ENCODE data around the gene G6PC3.

Gene G6PC3

DNA sequence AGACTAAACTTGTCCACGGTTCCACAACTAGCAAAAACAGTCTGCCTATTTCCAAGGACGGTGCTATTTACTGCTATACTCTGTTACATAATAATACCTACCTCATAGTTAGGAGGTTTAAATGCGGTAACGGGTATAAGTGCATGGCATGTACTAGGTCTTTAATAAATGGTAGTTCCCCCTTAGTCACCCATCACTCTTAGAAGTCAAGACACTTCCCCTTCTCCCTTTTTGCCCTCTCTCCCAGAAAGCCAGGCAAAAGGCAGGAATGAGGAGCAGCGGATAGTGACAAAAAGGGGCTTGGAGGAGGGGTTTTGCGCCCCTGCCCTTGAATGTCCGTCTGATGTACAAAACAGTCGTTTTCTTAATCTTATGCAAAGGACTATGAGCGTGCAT lies 3.0 kb upstream of the G6PC3 start:
- ATAC-seq (ENCODE audit: low read depth) (no peak), DNase-seq (ENCODE audit: low spot score in 2 of 2) (no peak)
- Mint-ChIP-seq H3K36me3 (peaks cover 2% of the 10 kb centered on the region), H3K27ac (no peak overlapping the region), H3K4me3 (no peak overlapping the region), H3K27me3 (no peaks in the 10 kb centered on the region), H3K4me1 (peaks cover 36% of the 10 kb centered on the region), H3K9me3 (no peaks in the 10 kb centered on the region)

DNA sequence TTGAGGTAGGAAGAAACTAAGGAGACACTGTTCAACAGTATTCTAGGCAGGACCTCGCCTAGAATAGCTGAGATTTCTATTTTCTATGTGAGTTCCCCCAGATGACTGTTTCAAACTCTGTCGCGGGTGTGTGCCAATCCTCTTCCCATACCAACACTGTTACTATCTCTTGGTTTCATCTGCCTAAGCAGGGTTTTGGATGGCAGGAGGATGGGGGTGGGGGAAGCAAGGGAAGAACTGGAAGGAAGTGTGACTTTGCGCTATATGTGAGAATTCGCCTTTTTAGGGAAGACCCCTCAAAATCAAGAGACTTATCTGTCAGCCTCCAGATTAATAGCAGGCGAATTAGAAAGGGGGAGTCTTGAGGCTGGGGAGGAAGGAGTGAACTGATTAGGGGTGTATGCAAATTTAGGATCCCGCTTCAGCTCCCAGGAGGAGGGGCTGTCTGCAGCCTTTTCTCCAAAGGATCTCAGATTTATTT lies 521 bp upstream of the G6PC3 start:
- peaks cover 30% of the 10 kb centered on the region for H3K4me1 Mint-ChIP-seq
- peak overlapping the region; percentile 91 for H3K4me3 Mint-ChIP-seq
- H3K27me3 Mint-ChIP-seq, result no peaks in the 10 kb centered on the region
- no peaks in the 10 kb centered on the region for H3K36me3 Mint-ChIP-seq
- H3K27ac Mint-ChIP-seq, result peak overlapping the region; percentile 81
- H3K9me3 Mint-ChIP-seq, result no peaks in the 10 kb centered on the region
- DNase-seq (ENCODE audit: low spot score in 2 of 2) (no peak), ATAC-seq (ENCODE audit: low read depth) (no peak)

DNA sequence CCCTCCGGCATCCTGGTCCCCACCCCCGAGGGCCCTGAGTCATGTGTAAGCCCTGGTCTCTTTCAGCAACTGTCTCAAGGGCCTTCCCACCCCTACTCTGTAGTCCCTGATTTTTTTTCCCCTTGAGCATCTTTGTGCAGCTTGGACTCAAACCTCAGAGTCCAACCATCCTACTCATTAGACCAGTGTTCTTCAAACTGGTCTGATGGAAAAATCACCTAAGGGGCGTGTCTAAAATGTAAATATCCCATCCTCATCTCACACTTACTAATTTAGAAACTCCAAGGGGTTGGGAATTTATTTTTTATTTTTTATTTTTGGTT lies 624 bp downstream of the G6PC3 start:
- ATAC-seq (ENCODE audit: low read depth), result no peak
- H3K4me3 Mint-ChIP-seq, result peak overlapping the region; percentile 91
- no peaks in the 10 kb centered on the region for H3K27me3 Mint-ChIP-seq
- H3K36me3 Mint-ChIP-seq, result peaks cover 4% of the 10 kb centered on the region
- peaks cover 24% of the 10 kb centered on the region for H3K4me1 Mint-ChIP-seq
- peak overlapping the region; percentile 81 for H3K27ac Mint-ChIP-seq
- H3K9me3 Mint-ChIP-seq, result no peaks in the 10 kb centered on the region
- DNase-seq (ENCODE audit: low spot score in 2 of 2), result no peak

DNA sequence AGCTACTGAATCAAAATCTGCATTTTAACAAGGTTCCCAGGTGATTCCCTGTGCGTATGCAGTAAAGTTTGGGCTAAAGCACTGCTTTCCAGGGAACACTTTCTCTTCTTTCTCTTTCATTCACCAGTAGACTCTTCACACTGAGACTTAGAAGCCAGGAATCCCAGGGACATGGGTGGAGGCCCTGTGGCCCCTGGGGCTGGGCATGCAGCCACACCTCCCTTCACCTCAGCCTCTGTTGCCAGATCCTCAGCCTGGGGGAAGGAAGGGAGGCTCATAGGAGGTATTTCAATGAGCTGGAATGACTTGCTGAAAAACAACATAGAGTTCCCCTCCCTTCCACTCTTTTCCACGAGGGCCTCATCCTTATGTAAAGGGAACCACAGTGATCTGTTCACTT lies 1.2 kb downstream of the G6PC3 start:
- H3K36me3 Mint-ChIP-seq, result peaks cover 7% of the 10 kb centered on the region
- DNase-seq (ENCODE audit: low spot score in 2 of 2), result no peak
- H3K27ac Mint-ChIP-seq, result peak overlapping the region; percentile 64
- H3K4me3 Mint-ChIP-seq, result peak overlapping the region; percentile 72
- H3K9me3 Mint-ChIP-seq, result no peaks in the 10 kb centered on the region
- no peak for ATAC-seq (ENCODE audit: low read depth)
- no peaks in the 10 kb centered on the region for H3K27me3 Mint-ChIP-seq
- peaks cover 20% of the 10 kb centered on the region for H3K4me1 Mint-ChIP-seq

DNA sequence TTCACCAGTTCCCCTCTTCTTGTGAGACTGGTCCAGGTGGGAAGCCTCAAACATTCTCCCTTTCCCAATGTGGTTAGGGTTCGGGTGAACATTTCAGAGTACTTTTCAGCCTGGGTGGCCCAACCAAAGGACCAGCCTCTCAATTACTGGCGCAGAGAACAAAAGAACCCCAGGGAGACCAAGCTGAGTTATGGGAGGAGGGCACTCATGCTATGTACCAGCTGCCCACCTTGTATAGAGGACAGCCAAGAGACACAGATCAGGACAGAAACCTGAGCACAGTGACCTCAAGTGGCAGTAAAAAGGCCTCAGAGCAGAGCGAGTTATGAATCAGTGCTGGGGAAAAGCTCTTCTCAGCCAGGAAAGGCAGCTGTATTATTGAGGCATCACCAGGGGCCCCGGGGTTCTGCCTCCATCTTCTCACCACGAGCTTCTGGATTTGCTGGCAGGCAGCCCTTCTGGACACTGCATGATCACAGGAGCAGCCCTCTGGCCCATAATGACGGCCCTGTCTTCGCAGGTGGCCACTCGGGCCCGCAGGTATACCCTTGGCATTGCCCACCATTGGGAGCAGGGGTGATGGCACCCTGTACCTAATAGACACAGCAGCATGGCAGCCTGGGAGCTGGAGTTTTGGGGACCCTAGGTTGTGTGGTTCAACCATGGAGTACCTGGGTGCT lies 3.8 kb downstream of the G6PC3 start:
- ATAC-seq (ENCODE audit: low read depth), result no peak
- Mint-ChIP-seq H3K4me3 (no peak overlapping the region), H3K36me3 (peaks cover 15% of the 10 kb centered on the region), H3K27me3 (no peaks in the 10 kb centered on the region), H3K4me1 (peaks cover 15% of the 10 kb centered on the region), H3K9me3 (no peaks in the 10 kb centered on the region), H3K27ac (no peak overlapping the region)
- no peak for DNase-seq (ENCODE audit: low spot score in 2 of 2)

DNA sequence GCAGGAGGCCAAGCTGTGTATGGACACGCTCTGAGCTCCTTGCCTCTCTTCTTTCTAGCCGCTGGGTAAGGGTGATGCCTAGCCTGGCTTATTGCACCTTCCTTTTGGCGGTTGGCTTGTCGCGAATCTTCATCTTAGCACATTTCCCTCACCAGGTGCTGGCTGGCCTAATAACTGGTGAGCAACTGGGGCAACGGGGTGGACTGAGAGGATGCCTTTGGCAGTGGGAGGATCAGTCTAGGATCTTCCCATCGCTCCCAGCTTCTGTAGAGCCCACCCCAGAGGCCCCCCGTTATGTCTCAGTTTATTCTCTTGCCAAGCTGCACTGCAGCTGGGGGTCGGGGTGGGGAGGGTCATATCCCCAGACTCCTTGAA lies 4.4 kb downstream of the G6PC3 start:
- Mint-ChIP-seq H3K27me3 (no peaks in the 10 kb centered on the region), H3K4me1 (peaks cover 14% of the 10 kb centered on the region), H3K9me3 (no peaks in the 10 kb centered on the region), H3K4me3 (no peak overlapping the region), H3K36me3 (peaks cover 17% of the 10 kb centered on the region), H3K27ac (no peak overlapping the region)
- DNase-seq (ENCODE audit: low spot score in 2 of 2), result no peak
- ATAC-seq (ENCODE audit: low read depth), result no peak

DNA sequence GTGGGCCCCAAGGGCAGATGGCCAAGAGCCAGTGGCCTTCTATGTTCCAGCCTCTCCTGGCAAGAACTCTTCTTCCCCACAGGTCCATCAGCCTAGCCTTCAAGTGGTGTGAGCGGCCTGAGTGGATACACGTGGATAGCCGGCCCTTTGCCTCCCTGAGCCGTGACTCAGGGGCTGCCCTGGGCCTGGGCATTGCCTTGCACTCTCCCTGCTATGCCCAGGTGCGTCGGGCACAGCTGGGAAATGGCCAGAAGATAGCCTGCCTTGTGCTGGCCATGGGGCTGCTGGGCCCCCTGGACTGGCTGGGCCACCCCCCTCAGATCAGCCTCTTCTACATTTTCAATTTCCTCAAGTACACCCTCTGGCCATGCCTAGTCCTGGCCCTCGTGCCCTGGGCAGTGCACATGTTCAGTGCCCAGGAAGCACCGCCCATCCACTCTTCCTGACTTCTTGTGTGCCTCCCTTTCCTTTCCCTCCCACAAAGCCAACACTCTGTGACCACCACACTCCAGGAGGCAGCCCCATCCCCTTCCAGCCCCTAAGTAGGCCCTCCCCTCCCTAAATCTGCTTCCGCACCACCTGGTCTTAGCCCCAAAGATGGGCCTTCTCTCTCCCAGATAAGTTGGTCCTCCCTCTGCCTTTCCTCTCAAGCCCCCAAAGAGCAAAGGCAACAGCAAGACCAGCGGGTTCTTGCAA lies 5.2 kb downstream of the G6PC3 start:
- Mint-ChIP-seq H3K4me3 (no peak overlapping the region), H3K36me3 (peaks cover 18% of the 10 kb centered on the region), H3K9me3 (no peaks in the 10 kb centered on the region), H3K27ac (no peak overlapping the region), H3K27me3 (no peaks in the 10 kb centered on the region), H3K4me1 (peaks cover 11% of the 10 kb centered on the region)
- no peak for ATAC-seq (ENCODE audit: low read depth)
- no peak for DNase-seq (ENCODE audit: low spot score in 2 of 2)

DNA sequence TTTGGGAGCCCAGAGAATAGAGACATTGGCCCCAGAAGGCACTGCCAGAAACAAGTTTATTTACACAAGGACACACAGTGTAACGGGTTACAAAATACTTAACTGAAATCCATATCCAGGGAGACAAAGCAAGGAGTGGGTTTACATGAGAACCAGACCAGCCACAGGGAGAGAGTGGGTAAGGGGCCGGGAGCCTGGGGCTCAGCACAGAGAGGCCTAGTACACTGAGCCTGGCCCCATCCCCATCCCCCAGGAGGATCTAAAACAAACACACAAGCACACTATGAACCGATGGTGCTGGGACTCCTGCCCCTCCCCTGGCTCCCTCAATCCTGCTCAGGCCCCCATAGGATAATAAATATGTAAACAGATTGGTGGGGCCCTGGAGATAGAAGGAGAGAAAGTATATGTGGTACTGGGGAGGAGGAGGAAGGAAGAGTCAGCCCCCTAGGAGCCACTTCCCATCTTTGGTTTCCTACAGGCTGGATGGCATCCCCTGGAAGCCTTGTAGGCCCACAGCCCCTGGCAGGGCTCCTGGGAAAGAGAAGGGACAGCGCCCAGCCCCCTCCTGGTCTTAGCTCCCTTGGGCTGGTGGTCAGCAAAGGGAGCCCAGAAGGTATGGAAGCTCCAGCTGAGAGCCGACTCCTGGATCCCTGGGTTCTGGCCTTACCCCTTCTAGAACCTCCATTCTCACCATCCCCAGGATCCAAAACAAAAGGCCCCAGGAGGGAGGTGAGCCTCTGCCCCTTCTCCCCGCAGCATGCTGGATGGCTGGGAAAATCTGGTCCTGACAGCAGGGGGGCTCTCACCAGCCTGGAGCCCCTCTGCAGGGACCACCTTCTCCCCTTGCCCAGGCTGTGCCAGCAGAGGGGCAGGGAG lies 6.4 kb downstream of the G6PC3 start:
- ATAC-seq (ENCODE audit: low read depth), result no peak
- Mint-ChIP-seq H3K27me3 (no peaks in the 10 kb centered on the region), H3K9me3 (no peaks in the 10 kb centered on the region), H3K4me3 (no peak overlapping the region), H3K36me3 (peaks cover 19% of the 10 kb centered on the region), H3K4me1 (peaks cover 5% of the 10 kb centered on the region), H3K27ac (no peak overlapping the region)
- DNase-seq (ENCODE audit: low spot score in 2 of 2), result no peak

DNA sequence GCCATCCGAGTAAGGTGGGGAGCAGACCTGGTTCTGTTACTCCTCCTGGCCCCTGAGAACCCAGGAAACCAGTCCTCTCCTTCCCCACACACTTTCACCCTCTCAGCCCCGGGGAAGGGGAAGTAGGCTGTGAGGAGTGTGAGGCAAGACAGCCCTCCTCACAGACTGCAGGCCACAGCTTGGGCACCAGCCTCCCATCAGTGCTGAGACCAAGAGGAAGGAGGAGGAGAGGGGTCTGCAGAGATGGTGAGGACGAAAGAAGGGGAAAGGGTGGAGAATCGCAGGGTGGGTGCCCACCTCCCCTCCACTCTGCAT lies 7.0 kb downstream of the G6PC3 start:
- DNase-seq (ENCODE audit: low spot score in 2 of 2) (no peak), ATAC-seq (ENCODE audit: low read depth) (no peak)
- no peak overlapping the region for H3K27ac Mint-ChIP-seq
- H3K4me1 Mint-ChIP-seq, result peaks cover 3% of the 10 kb centered on the region
- H3K27me3 Mint-ChIP-seq, result no peaks in the 10 kb centered on the region
- H3K9me3 Mint-ChIP-seq, result no peaks in the 10 kb centered on the region
- peaks cover 21% of the 10 kb centered on the region for H3K36me3 Mint-ChIP-seq
- no peak overlapping the region for H3K4me3 Mint-ChIP-seq

DNA sequence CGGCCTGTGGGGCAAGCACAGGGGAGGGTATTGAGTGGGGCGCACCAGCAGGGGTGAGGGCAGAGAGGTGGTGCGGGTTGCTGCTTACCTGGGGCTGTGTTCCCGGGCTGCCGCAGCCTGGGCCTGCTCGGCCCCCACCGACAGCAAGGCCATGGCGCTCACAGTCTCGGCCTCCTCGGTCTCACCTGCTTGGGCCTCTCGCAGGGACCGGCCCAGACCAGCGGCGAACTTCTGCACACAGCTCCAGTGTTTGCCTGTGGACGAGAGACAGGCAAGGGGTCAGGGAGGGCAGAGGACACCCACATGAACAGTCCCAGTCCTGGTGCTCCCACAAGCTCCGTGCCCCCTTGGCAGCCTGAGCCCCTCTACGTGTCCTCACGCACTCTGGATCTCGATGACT lies 7.9 kb downstream of the G6PC3 start:
- H3K4me1 Mint-ChIP-seq, result no peaks in the 10 kb centered on the region
- H3K27ac Mint-ChIP-seq, result no peak overlapping the region

DNA sequence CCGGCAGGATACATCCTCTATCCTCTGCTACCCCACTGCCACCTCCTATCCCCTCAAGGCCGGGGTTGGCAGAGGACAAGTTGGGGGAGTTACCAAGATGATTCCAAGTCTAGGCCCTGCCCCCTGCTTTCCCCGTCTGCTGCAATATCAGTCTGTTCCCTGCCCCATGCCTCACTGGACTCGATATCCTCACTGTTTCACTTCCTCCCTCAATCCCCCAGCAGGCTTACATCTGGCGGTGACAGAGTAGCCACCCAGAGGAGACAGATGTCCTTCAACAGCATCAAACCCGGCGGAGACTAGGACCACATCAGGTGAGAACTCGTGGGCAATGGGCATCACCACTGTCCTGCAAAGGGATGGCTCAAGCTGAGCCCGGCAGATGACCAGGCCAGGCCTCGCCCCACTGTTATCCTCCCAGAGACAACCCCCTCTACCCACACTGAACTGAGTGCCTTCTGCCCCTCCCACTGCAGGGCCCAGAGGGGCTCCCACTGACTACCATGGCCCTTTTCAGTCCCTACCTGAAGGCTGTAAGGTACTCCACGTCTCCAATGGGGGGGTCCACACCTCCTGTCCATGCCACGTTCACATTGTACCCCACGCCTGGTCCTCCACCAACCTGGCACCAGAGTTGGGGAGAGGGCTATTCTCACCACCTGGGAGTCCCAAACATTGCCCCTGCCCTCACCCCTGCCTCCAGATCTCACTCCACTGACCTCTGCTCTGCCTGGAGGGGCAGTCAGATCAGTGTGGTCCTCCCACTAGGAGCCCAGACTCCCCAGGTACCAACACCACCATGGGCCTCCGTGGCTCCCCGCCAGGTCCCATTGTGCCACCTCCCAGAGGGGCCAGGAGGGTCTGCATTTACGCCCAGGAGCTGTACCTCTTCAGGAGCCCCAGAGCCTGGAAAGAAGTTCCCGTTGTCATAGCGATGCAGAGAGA lies 9.6 kb downstream of the G6PC3 start:
- Mint-ChIP-seq H3K4me3 (no peak overlapping the region), H3K4me1 (no peaks in the 10 kb centered on the region), H3K9me3 (no peaks in the 10 kb centered on the region), H3K27me3 (no peaks in the 10 kb centered on the region), H3K36me3 (peaks cover 27% of the 10 kb centered on the region), H3K27ac (peak overlapping the region; percentile 15)
- DNase-seq (ENCODE audit: low spot score in 2 of 2), result no peak
- peak; percentile 32 for ATAC-seq (ENCODE audit: low read depth)

More for the DNA sequence above, 7.9 kb downstream of the G6PC3 start:
- ATAC-seq (ENCODE audit: low read depth) (no peak), DNase-seq (ENCODE audit: low spot score in 2 of 2) (no peak)
- no peaks in the 10 kb centered on the region for H3K27me3 Mint-ChIP-seq
- H3K36me3 Mint-ChIP-seq, result peaks cover 25% of the 10 kb centered on the region
- H3K4me3 Mint-ChIP-seq, result no peak overlapping the region
- no peaks in the 10 kb centered on the region for H3K9me3 Mint-ChIP-seq

DNA sequence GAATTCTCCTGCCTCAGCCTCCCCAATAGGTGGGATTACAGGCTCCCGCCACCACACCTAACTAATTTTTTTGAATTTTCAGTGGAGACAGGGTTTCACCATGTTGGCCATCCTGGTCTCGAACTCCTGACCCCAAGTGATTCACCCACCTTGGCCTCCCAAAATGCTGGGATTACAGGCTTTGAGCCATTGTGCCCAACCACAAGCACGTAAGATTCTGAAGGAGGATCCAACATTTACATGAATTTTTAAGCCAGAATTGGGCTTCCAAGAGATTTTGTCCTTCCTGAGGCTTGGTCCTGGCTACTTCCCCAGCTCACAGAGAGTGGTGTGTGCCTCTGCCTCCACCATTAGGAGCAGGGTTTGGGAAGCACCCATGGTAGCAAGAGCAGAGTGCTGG lies 11.1 kb downstream of the G6PC3 start:
- Mint-ChIP-seq H3K36me3 (peaks cover 21% of the 10 kb centered on the region), H3K9me3 (no peaks in the 10 kb centered on the region), H3K4me3 (no peak overlapping the region), H3K4me1 (peaks cover 2% of the 10 kb centered on the region), H3K27ac (peak overlapping the region; percentile 20), H3K27me3 (no peaks in the 10 kb centered on the region)
- no peak for DNase-seq (ENCODE audit: low spot score in 2 of 2)
- ATAC-seq (ENCODE audit: low read depth), result no peak

DNA sequence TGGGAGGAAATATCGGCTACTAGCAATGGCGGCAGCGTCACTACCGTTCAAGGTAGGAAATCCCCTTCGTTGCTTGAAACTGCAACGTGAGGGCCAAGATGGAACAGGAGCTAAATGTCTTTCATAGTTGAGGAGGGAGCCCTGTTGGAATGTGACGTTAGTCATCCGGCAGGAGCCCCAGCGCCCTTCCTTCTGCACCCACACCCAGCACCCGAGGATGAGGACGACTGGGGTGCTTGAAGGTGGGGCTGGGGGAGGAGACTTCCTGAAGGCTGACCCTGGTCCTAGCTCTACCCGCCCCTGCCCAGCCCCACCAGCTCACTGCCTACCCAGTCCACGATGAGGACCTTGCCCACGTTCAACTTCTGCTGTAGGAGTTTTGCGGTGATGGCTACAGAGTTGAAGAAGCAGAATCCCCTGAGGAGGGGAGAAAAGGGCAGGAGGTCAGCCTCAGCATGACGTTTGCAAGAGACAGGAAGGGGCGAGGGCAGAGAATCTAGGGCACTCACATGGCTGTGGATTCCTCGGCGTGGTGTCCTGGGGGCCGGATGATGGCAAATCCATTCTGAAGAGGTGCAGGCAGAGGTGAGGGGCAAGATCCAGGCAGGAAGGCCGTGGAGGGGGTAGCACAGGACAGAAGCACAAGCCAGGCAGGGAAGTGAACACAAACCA lies 11.9 kb downstream of the G6PC3 start:
- no peak overlapping the region for H3K4me3 Mint-ChIP-seq
- H3K27ac Mint-ChIP-seq, result peak overlapping the region; percentile 25
- ATAC-seq (ENCODE audit: low read depth), result no peak
- no peak for DNase-seq (ENCODE audit: low spot score in 2 of 2)
- peaks cover 3% of the 10 kb centered on the region for H3K4me1 Mint-ChIP-seq
- H3K9me3 Mint-ChIP-seq, result no peaks in the 10 kb centered on the region
- H3K36me3 Mint-ChIP-seq, result peaks cover 22% of the 10 kb centered on the region
- no peaks in the 10 kb centered on the region for H3K27me3 Mint-ChIP-seq
